ENCODE data around the gene PHKG2.
A peak's percentile ranks its signal among the peaks of the same experiment; 100 is the strongest.

PHKG2 gene

DNA sequence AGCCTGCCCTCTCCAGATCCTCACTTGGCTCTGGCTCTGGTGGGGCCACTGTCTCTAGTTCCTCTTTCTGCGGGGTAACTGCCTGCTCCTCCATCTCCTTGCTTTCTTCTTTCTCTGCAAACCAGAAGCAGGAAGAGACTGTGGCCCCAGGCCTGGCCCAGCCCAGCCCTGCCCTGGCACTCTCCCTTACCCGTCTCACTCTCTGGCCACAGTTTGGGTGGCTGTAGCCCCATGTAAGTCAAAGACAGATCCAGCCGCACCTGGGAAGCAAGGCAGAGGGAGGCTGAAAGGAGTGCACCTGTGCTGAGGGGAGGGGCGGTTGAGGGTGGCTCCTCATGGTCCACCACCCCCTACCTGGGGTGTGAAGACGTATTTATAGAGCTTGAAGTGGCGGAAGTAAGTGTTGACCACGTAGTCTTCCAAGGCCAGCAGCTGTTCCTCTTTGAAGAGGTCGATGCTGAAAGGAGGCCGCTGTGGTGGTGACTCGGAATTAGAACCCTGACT lies 10.8 kb downstream of the PHKG2 start:
- DNase-seq, result no peak

DNA sequence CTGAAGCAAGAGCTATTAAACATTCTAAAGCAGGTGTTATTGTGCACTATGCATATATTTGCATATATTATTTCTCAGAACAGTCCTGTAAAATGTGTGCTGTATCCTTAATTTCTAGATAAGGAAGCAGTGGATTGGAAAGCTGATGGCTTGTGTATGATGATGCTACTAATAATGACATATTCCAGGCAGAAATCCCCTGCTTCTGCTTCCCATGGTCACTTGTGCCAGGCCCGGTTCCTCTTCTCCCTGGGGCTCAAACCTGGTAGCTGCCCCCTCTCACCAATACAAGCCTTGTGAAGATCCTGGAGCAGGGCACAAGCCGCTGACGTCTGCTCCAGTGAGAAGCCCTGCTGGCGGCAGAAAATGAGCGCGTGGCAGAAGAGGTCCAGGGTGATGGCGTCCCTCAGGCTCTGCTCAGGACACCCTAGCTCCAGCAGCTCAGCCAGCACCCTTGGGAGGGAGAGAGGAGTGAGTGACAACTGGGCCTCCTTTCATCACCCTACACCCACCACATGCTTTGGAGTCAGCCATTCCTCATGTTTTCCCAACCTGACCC lies 11.9 kb downstream of the PHKG2 start:
- DNase-seq, result no peak

DNA sequence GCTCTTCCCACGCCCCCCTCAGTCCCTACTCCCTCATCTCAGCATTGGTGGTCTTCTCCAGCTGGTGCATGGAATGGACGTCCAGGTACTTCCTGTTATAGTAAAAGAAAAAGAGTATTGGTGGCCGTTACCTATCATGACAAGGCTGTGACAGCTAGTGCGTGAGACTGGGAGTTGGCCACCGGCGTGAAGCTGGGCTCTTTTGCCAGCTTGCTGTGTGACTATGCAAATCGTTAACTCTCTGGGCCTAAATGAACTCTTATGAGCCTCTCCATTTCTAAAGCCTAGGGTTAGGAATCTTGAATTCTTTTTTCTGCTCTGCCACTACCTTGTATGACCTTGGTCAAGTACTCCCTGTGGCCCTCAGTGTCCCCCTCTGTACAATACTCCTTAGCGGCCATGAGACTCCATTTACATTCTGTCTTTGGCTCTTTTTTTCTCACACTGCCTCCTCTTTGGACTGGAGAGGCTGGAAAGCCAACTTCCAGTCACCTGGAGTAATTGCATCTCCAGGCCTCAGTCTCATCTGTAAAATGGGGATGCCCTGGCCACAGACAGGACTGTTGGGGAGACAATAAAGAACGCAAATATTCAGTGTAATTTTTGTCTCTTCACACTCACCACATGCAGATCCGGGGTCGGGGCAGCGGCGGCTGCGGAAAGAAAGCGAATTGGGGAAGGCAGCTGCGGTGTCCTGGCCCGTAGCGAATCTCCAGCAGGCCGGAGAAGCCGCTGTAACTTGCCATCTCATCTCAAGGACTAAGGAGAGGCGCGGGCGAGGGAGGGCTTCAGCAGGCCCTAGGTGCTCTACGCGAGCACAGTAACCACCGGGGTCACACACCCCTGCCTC lies 12.6 kb downstream of the PHKG2 start:
- DNase-seq, result no peak

DNA sequence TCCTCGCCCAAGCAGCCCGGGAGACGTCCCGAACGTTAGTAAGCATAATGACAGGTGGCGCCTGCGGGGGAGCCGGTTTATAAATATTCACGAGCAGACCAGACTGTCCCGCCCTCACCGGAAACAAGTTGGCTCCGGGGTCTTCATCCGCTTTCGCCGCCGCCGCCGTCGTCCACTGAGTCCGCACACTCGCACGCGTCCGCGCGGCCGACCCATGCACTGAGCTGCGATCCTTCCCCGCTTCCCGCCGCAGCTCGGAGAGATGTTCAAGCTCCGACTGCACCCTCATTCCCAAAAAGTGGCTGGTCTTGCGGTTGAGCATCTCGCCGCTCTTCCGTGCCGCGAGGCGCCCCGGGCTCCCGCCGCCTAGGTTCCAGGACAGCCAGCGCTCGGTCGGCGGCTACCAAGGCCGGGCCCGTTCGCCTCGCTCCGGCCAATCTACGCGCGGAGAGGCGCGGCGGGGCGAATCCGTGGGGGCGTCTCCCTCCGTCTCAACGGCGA lies 13.3 kb downstream of the PHKG2 start:
- DNase-seq, result peak; percentile 47

DNA sequence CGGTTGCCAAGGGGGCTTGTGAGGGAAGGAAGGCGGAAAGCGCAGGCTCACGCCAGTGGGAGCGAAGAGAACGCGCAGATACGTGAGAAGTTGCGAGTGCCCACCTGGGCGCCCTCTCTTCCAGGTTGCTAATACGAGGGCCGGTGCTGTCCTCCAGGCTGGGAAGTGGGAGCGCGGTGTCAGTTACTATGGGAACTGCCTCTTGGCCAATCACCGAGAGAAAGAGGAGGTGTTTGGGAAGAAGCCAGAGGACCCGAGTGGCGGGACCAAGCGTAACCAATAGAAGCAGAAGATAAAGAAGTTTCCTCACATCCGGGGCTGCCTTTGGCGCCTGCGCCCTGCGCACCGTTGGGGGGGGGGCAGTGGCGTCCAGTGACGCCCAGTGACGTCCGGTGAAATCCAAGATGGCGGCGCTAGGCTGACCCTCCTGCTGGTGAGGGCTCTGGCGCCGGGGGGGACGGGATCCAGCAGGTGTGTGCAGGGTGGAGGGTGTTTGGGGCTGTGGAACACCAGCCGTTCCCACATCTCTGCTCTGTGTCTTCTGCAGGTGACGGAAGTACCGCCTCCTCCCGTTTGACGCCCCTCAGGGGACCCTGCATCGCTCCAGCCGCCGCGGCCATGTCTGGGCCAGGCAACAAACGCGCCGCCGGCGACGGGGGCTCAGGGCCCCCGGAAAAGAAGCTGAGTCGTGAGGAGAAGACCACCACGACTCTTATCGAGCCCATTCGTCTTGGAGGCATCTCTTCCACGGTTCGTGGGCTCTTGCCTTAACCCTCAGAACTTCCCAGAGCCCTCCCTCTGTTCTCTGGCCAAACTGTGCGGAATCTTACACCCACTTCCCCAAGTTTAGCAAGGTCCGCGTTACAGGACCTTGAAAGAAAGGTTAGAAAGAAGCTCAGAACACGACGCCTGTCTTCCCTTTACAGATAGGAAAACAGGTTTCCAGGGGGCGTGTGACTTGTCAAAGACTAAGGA lies 14.0 kb downstream of the PHKG2 start, which contains the start of the genes CFAP119 and RNF40:
CFAP119 (minus strand) TSS at position 135 of the 975 bp plus-strand sequence. CDS start 314 bp downstream, outside the sequence.
RNF40 (plus strand) TSS at position 395 of the 975 bp plus-strand sequence; CDS start at position 619, 224 bp downstream.
- DNase-seq, result peak; percentile 86

DNA sequence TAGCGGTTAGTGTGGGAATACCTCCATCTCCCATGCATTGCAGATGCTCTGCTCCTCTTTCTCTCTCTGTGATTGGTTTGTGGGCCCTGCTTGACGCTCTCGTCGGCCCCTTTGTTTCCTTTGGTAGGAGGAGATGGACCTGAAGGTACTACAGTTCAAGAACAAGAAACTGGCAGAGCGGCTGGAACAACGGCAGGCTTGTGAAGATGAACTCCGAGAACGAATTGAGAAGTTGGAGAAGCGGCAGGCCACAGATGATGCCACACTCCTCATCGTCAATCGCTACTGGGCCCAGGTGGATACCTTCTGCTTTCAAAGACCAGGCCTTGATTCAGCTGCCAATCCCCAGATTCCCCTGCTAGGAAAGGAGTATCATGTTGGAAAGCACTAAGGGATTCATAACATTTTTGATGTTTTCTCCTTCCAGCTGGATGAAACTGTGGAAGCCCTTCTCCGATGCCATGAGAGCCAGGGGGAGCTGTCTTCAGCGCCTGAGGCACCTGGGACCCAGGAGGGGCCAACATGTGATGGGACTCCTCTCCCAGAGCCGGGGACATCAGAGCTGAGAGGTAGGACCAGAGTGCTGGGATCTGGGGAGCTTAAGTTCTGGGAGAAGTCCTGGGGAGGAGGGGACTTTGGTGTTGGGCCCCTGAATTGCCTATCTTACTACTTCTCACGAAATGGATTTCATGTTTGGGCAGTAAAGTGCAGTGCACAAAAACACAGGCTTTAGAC lies 14.9 kb downstream of the PHKG2 start:
- no peak for DNase-seq

DNA sequence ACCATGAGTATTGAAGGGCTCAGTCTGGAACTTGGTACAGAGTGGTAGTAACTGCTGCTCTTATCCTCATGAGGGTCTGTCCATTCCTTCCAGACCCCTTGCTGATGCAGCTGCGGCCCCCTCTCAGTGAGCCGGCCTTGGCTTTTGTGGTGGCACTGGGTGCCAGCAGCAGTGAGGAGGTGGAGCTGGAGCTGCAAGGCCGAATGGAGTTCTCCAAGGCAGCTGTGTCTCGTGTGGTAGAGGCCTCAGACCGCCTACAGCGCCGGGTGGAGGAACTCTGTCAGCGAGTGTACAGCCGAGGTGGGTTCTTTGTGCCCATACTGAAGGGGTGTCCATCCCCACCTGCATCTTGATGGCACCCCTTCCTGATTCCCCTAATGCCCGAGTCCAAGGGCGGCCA lies 15.9 kb downstream of the PHKG2 start:
- DNase-seq, result no peak

DNA sequence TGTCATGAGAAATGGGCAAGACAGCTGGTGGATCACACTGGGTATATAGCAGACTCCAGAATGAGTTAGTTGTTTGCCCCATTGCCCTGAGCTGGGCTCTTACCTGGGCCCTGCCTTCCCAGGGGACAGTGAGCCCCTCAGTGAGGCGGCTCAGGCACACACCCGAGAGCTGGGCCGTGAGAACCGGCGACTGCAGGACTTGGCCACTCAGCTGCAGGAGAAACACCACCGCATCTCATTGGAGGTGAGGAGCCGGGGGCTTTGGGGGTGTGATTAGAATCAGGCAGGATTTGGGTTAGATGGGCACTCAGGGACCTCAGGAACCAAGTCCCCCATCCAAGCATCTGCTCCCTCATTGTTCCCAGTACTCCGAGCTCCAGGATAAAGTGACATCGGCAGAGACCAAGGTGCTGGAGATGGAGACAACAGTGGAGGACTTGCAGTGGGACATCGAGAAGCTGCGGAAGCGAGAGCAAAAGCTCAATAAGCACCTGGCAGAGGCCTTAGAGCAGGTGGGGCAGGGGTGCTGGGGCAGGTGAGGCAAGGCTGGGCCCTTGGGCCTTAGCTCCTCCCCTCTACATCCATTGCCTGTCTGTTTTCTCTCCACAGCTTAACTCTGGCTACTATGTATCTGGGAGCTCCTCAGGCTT lies 16.7 kb downstream of the PHKG2 start:
- DNase-seq, result no peak

DNA sequence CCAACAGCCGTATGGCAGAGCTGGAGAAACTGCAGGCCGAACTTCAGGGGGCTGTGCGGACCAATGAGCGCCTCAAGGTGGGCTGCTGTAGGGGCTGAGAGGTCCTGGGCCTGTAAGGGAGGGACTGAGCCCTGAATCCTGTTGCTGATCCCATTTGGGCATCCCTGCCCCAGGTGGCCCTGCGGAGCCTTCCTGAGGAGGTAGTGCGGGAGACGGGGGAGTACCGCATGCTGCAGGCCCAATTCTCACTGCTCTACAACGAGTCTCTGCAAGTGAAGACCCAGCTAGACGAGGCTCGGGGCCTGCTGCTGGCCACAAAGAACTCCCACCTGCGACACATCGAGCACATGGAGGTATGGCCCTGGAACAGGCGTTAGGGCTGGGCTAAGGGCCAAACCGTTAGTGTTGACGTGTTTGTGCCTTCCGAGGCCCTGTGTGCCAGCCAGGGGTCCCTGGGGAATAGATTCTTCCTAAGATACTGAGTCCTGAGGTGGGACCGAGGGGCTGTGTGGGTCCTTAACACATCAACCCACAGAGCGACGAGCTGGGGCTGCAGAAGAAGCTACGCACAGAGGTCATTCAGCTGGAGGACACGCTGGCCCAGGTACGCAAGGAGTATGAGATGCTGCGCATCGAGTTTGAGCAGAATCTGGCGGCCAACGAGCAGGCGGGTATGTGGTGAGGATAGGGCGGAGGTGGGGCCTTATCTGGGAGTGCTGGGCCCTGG lies 18.1 kb downstream of the PHKG2 start:
- no peak for DNase-seq

DNA sequence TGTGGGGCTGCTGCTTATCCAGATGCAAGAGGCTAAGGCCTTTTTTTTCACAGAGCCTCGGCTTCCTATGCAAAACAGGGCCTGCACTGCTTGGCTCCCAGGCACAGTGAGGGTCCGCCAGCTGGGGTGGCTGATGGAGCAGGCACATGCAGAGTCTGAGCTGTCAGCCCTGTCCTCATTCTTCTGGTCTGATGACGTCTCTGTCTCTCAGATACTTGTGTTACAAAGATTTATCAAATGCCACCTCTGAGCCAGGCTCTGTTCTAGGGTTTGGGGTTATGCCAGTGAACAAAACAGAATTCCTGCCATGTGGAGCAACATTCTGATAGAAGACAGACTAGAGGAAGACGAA lies 18.7 kb downstream of the PHKG2 start:
- no peak for DNase-seq

DNA sequence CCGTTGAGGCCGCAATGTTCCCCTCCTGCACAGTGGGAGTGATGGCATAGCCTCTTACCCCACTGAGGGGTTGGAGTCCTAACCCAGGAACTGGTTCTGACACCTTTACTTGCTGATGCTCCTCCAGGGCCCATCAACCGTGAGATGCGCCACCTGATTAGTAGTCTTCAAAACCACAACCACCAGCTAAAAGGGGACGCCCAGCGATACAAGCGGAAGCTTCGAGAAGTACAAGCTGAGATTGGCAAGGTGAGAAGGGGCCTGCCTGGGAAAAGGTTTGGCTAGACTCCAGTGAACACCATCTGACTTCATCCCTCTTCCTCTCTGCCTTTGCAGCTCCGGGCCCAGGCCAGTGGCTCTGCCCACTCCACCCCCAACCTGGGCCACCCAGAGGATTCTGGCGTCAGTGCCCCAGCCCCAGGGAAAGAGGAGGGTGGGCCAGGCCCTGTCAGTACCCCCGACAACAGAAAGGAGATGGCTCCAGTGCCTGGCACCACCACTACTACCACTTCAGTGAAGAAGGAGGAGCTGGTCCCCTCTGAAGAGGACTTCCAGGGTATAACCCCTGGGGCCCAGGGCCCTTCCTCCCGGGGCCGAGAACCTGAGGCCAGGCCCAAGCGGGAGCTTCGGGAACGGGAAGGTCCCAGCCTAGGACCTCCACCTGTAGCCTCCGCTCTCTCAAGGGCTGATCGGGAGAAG lies 19.7 kb downstream of the PHKG2 start:
- DNase-seq, result no peak

DNA sequence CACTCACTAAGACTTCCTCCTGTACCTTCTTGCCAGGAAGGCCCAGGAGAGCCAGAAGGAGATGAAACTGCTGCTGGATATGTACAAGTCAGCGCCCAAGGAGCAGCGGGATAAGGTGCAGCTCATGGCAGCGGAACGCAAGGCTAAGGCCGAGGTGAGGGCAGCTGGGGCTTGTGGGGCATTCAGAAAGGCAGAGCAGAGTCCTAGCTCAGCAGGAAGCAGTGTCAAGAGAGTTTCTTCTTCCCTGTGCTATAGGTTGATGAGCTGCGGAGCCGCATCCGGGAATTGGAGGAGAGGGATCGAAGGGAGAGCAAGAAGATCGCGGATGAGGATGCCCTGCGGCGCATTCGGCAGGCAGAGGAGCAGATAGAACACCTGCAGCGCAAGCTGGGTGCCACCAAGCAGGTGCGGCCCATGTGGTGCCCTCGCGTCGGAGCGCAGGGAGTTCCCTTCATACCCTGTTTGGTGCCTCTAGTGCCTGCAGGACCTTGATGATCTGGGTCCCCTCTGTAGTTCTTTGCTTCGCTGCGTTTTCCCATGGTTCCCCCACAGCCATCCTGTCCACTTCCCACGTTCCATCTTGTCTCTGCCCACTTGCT lies 20.5 kb downstream of the PHKG2 start:
- DNase-seq, result no peak

DNA sequence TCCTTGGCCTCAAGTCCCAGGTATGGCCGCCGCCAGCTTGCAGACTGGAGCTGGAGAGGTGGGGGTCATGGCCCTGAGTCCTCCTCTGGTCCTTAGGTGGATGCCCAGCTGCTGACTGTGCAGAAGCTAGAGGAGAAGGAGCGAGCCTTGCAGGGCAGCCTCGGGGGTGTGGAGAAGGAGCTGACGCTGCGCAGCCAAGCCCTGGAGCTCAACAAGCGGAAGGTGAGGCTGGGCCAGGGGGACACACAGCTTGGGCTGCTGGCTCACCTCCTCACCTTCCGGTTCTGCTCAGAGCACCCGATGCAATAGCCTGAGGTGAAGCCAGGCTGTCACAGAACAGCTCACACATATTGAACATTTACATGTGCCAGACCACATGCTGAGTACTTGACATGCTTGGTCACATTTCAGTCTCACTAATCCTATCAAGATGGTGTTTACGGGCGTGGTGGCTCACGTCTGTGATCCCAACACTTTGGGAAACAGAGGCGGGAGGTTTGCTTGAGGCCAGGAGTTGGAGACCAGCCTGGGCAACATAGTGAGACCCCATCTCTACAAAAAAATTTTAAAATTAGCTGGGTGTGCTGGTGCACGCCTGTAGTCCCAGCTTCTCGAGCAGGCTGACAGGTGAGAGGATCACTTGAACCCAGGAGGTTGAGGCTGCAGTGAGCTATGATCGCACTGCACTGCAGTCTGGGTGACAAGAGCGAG lies 21.3 kb downstream of the PHKG2 start:
- no peak for DNase-seq

DNA sequence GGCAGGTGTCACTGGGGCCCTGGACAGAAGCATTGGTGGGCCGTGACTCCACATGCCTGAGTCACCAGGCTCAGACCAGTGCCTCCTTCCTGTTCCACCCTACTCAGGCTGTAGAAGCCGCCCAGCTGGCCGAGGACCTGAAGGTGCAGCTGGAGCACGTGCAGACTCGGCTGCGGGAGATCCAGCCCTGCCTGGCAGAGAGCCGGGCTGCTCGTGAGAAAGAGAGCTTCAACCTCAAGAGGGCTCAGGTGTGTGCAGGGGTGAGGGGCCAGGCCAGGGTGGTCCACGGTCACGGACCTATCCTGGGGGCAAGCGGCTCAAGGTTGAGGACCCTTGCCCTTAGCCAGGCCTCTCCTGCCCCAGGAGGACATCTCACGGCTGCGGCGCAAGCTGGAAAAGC lies 23.5 kb downstream of the PHKG2 start:
- DNase-seq, result no peak

DNA sequence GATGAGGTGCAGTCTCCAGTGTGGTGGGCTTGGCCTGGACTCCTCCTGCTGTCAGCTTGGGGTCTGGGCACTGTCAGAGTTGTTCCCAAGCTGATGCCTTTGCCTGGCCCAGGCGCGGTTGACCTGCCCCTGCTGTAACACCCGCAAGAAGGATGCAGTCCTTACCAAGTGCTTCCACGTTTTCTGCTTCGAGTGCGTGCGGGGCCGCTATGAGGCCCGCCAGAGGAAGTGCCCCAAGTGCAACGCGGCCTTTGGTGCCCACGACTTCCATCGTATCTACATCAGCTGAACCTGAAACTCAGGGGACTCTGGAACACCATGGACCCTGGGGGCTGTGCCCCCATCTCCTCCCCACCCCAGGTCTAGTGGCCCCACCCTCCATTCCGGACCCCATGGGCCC lies 25.6 kb downstream of the PHKG2 start:
- no peak for DNase-seq

DNA sequence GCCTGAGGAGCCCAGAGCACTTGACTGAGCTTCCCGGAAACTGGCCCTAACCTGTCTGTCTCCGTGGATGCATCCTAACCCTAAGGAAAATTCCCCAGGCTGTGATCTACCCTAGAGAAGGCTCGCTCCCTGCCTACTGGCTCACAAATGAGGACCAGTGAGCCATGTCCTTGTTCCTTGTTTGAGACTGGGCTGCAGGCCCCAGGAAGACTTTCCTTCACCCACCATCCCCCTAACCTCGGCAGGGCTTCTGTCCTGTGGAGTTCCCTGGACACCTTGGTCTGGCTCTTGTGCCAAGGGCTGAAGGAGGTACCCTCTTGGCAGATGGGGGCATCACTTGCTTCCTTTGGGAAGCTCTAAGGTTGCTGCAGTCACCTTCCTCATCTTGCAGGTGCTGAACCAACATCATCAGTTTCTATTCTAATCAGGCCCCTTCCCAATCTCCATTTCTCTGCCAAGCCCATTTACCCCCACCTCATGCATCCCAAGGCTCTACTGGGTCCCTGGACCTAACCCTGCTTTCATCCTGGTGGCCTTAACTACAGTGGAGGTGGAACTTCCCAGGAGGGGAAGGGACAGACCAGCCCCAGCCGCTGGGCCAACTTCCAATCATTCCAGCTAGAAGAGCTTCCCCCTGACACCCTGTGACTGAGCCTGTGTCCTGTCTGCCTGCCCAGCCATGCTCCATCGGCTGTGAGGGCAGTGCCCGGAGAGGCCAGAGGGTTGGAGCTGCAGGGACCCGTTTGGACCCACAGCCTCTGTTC lies 26.3 kb downstream of the PHKG2 start:
- DNase-seq, result no peak

DNA sequence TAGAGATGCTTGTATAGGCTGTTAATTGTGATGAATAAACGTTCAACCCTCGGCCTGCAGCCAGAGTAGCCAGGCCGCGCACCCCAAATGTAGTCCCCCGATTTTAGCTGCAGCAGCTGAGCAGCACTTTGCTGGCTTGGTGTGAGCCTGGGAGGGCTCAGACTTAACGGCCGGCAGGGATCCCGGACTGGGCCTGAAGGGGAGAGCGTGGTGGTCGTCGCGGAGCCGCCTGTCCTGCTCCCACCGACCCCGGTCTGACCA lies 26.8 kb downstream of the PHKG2 start:
- DNase-seq, result no peak

DNA sequence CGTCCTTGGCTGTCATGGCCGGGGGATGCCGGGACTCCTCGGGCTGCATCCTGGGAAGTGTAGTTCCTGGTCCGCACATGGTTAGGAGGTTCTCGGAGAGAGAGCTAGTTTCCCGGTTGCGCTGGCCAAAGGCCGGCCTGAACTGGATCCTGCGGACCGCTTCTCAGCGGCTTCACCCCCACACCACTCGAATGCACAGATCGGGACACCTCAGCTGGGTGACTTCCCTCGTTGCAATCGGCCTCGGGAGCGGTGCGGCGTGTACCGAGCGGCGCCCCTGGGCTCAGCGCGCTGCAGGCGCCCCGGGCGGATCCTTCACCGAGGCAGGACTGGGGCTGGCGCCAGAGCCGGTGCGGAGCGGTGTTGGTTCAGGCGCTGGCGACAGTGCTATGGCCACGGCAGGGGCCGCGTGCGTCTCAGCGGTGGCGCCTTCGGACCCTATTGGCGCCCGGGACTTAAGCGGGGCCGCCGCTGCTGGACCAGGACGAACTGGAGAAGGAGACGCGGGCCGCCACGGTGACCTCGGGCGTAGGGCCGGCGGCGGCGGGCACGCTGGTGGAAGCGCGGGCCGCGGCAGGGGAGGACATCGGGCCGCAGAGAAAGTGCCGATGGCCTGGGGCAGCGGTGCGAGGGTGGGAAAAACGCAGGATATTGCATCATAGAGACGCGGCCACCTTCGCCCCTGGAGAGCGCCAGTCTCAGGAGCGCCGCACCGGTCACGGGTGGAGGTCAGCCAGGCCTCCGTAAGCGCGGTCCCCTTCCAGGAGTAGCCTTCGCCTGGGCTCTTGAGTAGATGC lies 27.4 kb downstream of the PHKG2 start:
- peak; percentile 64 for DNase-seq
